HepG2 (cell line): Measurements from ENCODE around the gene B3GNT9. TPM values are rescaled to one million over a fixed set of nuclear protein-coding genes. Genes with fewer than 3 reads are reported as not detected.

Source experiments
- AGO2 ChIP-seq: fragments of 200-400 bp; formaldehyde crosslinking; optimal IDR thresholded peaks from 2 replicates; pipeline ENCODE3; 2017; ENCODE audit warnings: mild to moderate bottlenecking, low read depth, low read length, moderate library complexity
- ATAD3A ChIP-seq: sonication (generic); formaldehyde crosslinking; IDR thresholded peaks from 2 replicates; pipeline ENCODE4 v1.4.0; 2020; ENCODE audit warnings: missing genetic modification reagents
- DNMT1 ChIP-seq: sonication (generic); formaldehyde crosslinking; IDR thresholded peaks from 2 replicates; pipeline ENCODE4 v1.5.1; 2020; ENCODE audit warnings: mild to moderate bottlenecking, missing genetic modification reagents
- FOXK2 ChIP-seq: fragments of 450-650 bp; IDR thresholded peaks from 2 replicates; pipeline ENCODE4 v1.6.1; 2016
- GATAD1 ChIP-seq: IDR thresholded peaks from 2 replicates; pipeline ENCODE4 v1.6.1; 2016; ENCODE audit warnings: missing genetic modification reagents, missing compliant biosample characterization
- GLMP ChIP-seq: sonication (generic); formaldehyde crosslinking; IDR thresholded peaks from 2 replicates; pipeline ENCODE4 v1.9.0; 2021; ENCODE audit warnings: missing genetic modification reagents, mild to moderate bottlenecking, borderline replicate concordance
- HES4 ChIP-seq: sonication (generic); formaldehyde crosslinking; IDR thresholded peaks from 2 replicates; pipeline ENCODE4 v1.9.0; 2021; ENCODE audit warnings: mild to moderate bottlenecking, missing genetic modification reagents, borderline replicate concordance
- HOXA9 ChIP-seq: sonication (generic); formaldehyde crosslinking; IDR thresholded peaks from 2 replicates; pipeline ENCODE4 v1.8.1; 2022; ENCODE audit warnings: missing genetic modification reagents, mild to moderate bottlenecking, moderate library complexity, borderline replicate concordance
- IRX3 ChIP-seq: sonication (generic); formaldehyde crosslinking; IDR thresholded peaks from 2 replicates; pipeline ENCODE4 v1.8.1; 2023; ENCODE audit warnings: mild to moderate bottlenecking, low read depth, missing genetic modification reagents, borderline replicate concordance
- MAZ ChIP-seq, 2 experiments: sonication (generic) in 1 of 2; formaldehyde crosslinking in 1 of 2; IDR thresholded peaks; 2 replicates each; pipeline versions ENCODE4 v1.5.0 to v1.6.1; 2012 to 2020; ENCODE audit warnings: low read depth in 2 of 2, mild to moderate bottlenecking in 2 of 2, borderline replicate concordance in 1 of 2, improper control_type of control experiment in 1 of 2, low read length in 1 of 2, missing genetic modification reagents in 1 of 2, moderate library complexity in 1 of 2
- RARA ChIP-seq: IDR thresholded peaks from 2 replicates; pipeline ENCODE4 v1.6.1; 2016; ENCODE audit warnings: missing genetic modification reagents, missing compliant biosample characterization
- SIN3B ChIP-seq: fragments of 150-350 bp; IDR thresholded peaks from 2 replicates; pipeline ENCODE4 v1.6.1; 2014; ENCODE audit warnings: low read length
- SNAPC5 ChIP-seq: sonication (generic); formaldehyde crosslinking; IDR thresholded peaks from 2 replicates; pipeline ENCODE4 v1.8.1; 2023; ENCODE audit warnings: mild to moderate bottlenecking, missing genetic modification reagents, borderline replicate concordance
- SOX13 ChIP-seq, 3 experiments: fragments of 450-650 bp in 1 of 3; sonication (generic) in 1 of 3; formaldehyde crosslinking in 1 of 3; IDR thresholded peaks in 2 of 3; conservative IDR thresholded peaks in 1 of 3; 2 replicates each; pipeline versions ENCODE4 v1.5.0 to v1.6.1; 2016 to 2020; ENCODE audit warnings: antibody characterized with exemption in 1 of 3, mild to moderate bottlenecking in 1 of 3, missing compliant biosample characterization in 1 of 3, missing genetic modification reagents in 1 of 3, moderate library complexity in 1 of 3
- TRIM22 ChIP-seq: fragments of 450-650 bp; IDR thresholded peaks from 2 replicates; pipeline ENCODE4 v1.6.1; 2017
- WIZ ChIP-seq: sonication (generic); formaldehyde crosslinking; IDR thresholded peaks from 2 replicates; pipeline ENCODE4 v1.5.1; 2020; ENCODE audit warnings: mild to moderate bottlenecking, missing genetic modification reagents
- XBP1 ChIP-seq: sonication (generic); formaldehyde crosslinking; IDR thresholded peaks from 2 replicates; pipeline ENCODE4 v1.5.0; 2020; ENCODE audit warnings: missing genetic modification reagents
- ZNF251 ChIP-seq: sonication (generic); formaldehyde crosslinking; IDR thresholded peaks from 2 replicates; pipeline ENCODE4 v1.9.0; 2021; ENCODE audit warnings: mild to moderate bottlenecking, missing genetic modification reagents
- ZNF256 ChIP-seq: sonication (generic); formaldehyde crosslinking; conservative IDR thresholded peaks from 2 replicates; pipeline ENCODE4 v1.4.0; 2020; ENCODE audit warnings: missing genetic modification reagents
- ZNF337 ChIP-seq: sonication (generic); formaldehyde crosslinking; IDR thresholded peaks from 2 replicates; pipeline ENCODE4 v1.5.1; 2020; ENCODE audit warnings: missing genetic modification reagents, low read depth, mild to moderate bottlenecking, borderline replicate concordance
- ZNF563 ChIP-seq: sonication (generic); formaldehyde crosslinking; IDR thresholded peaks from 2 replicates; pipeline ENCODE4 v1.8.0; 2022; ENCODE audit warnings: mild to moderate bottlenecking, moderate library complexity, missing genetic modification reagents
- ZNF598 ChIP-seq: sonication (generic); formaldehyde crosslinking; IDR thresholded peaks from 2 replicates; pipeline ENCODE4 v1.5.1; 2020; ENCODE audit warnings: mild to moderate bottlenecking, missing genetic modification reagents, borderline replicate concordance
- ZNF607 ChIP-seq: sonication (generic); formaldehyde crosslinking; IDR thresholded peaks from 2 replicates; pipeline ENCODE4 v1.5.1; 2020; ENCODE audit warnings: missing genetic modification reagents, mild to moderate bottlenecking, borderline replicate concordance
- ZNF619 ChIP-seq: sonication (generic); formaldehyde crosslinking; IDR thresholded peaks from 2 replicates; pipeline ENCODE4 v1.4.0; 2020; ENCODE audit warnings: mild to moderate bottlenecking, missing genetic modification reagents
- polyA plus RNA-seq, 8 experiments: library from polyadenylated mRNA; depleted of rRNA in 3 of 8; stranded (reverse) in 7 of 8; unstranded in 1 of 8; fragments of >200 nt; fragmentation: Illumina TruSeq in 4 of 8; extraction: Trizol in 4 of 8; gene quantifications; 2 replicates each; pipeline versions ENCODE4 v1.2.1 to v1.2.3, GENCODE V29; 2011 to 2016; ENCODE audit warnings: low read depth in 4 of 8, missing spikeins in 1 of 8, mixed read lengths in 1 of 8; ENCODE audit not compliant: insufficient read depth in 1 of 8
- total RNA-seq, 5 experiments: library from RNA; depleted of rRNA; stranded (reverse); fragments of >200 nt; fragmentation: Illumina TruSeq; extraction: Trizol; gene quantifications; 2 replicates each; pipeline ENCODE4 v1.2.3, GENCODE V29; 2016; ENCODE audit warnings: low read depth in 1 of 5
- TF ChIP-seq, protein P1 (sequence below): sonication (generic); formaldehyde crosslinking; IDR thresholded peaks from 2 replicates; pipeline ENCODE4 v1.5.0; 2020; ENCODE audit warnings: missing genetic modification reagents

Gene B3GNT9
- total and polyA plus RNA-seq, 2 of the 13 experiments (the other 11 are each of a cell fraction or from before 2014, with no cell fraction given), result 1.5 to 3.1 TPM

DNA sequence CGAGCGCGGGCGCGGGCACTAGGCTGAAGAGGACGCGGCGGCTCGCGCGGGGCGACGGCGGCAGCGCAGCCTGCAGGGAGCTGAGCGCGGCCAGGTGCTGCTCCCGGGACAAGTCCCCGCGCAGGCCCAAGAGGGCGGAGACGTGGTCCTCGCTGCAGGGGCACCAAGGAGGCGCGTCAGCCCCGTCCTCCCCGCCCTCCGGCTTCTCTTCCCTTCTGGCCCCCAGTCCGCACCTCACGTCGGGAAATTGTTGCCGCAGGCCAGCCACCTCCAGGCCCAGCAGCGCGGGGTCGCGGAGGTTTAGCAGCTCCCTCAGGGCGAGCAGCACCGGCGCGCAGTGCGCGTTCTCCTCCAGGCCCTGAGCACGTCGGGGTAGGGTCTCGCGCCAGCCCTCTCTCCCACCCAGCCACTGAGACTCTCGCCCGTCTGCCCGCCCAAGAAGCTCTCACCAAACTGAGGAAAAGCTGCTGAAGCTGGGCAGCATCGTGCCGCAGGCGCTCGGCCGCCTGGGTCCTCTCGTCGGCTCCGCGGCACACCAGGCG, 33.7 kb upstream of the B3GNT9 start (continued):
- TF ChIP-seq AGO2 (no peak), IRX3 (0 out of 2 replicates have a peak, but pooled peaks have one; percentile 14), FOXK2 (no peak), ZNF251 (CRISPR knock-in tag) (no peak), ZNF619 (CRISPR knock-in tag) (no peak), HES4 (CRISPR knock-in tag) (peak; percentile 86; the same call in 1 of the 2 replicates), GLMP (no peak), HOXA9 (CRISPR knock-in tag) (peak; percentile 14; the same call in 1 of the 2 replicates), SOX13 (IDR thresholded peaks at IDR 0.05) (no peak), SOX13 (CRISPR knock-in tag; conservative IDR thresholded peaks at IDR 0.05 in 1 of 2, IDR thresholded peaks at IDR 0.05 in 1 of 2) (no peak), TRIM22 (no peak), ZNF598 (CRISPR knock-in tag) (no peak), ZNF337 (CRISPR knock-in tag) (no peak), ZNF607 (CRISPR knock-in tag) (no peak), SNAPC5 (CRISPR knock-in tag) (no peak), WIZ (CRISPR knock-in tag) (no peak), ATAD3A (CRISPR knock-in tag) (no peak), GATAD1 (CRISPR knock-in tag) (no peak), DNMT1 (CRISPR knock-in tag) (no peak), ZNF563 (CRISPR knock-in tag) (peak; percentile 32; the same call in 1 of the 2 replicates), RARA (CRISPR knock-in tag) (no peak), XBP1 (CRISPR knock-in tag) (no peak), MAZ (IDR thresholded peaks at IDR 0.05; ENCODE audit: borderline replicate concordance, low read depth, low read length) (no peak), MAZ (CRISPR knock-in tag; IDR thresholded peaks at IDR 0.05; ENCODE audit: low read depth) (no peak; the same call in 1 of the 2 replicates), SIN3B (no peak), ZNF256 (no peak)
- TF ChIP-seq, protein P1, sequence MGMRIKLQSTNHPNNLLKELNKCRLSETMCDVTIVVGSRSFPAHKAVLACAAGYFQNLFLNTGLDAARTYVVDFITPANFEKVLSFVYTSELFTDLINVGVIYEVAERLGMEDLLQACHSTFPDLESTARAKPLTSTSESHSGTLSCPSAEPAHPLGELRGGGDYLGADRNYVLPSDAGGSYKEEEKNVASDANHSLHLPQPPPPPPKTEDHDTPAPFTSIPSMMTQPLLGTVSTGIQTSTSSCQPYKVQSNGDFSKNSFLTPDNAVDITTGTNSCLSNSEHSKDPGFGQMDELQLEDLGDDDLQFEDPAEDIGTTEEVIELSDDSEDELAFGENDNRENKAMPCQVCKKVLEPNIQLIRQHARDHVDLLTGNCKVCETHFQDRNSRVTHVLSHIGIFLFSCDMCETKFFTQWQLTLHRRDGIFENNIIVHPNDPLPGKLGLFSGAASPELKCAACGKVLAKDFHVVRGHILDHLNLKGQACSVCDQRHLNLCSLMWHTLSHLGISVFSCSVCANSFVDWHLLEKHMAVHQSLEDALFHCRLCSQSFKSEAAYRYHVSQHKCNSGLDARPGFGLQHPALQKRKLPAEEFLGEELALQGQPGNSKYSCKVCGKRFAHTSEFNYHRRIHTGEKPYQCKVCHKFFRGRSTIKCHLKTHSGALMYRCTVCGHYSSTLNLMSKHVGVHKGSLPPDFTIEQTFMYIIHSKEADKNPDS, result no peak
